MM.1S (cell line): ENCODE data around the gene KRT81.
"Not testable (repeated sequence)": the region's sequence is repeated elsewhere in the genome, so short reads cannot be mapped to it uniquely, and the experiment has no call there.

ENCODE experiments used
- DNase-seq: peaks from one replicate; pipeline ENCODE4 v3.0.0-alpha.2; 2015
- H2AFZ ChIP-seq: fragments of 300-600 bp; sonication (generic); 2 replicates; pipeline ENCODE4 v1.6.0; 2016; ENCODE audit warnings: antibody characterized with exemption, low read length
- H3F3A ChIP-seq: fragments of 300-600 bp; sonication (generic); 2 replicates; pipeline ENCODE4 v1.6.1; 2016; ENCODE audit warnings: mild to moderate bottlenecking, antibody characterized with exemption, low read length, moderate library complexity, mixed read lengths; ENCODE audit not compliant: insufficient read depth
- H3K27ac ChIP-seq: fragments of 300-600 bp; sonication (generic); 2 replicates; pipeline ENCODE4 v1.5.1; 2016; ENCODE audit warnings: mild to moderate bottlenecking, low read length
- H3K27me3 ChIP-seq: fragments of 300-600 bp; sonication (generic); replicated peaks from 2 replicates; pipeline ENCODE4 v1.6.0; 2016; ENCODE audit warnings: low read length; ENCODE audit not compliant: insufficient read depth
- H3K36me3 ChIP-seq: fragments of 300-600 bp; sonication (generic); replicated peaks from 2 replicates; pipeline ENCODE4 v1.6.1; 2016; ENCODE audit warnings: mild to moderate bottlenecking, low read length, mixed read lengths; ENCODE audit not compliant: insufficient read depth
- H3K4me1 ChIP-seq: fragments of 300-600 bp; sonication (generic); 2 replicates; pipeline ENCODE4 v1.6.1; 2016; ENCODE audit warnings: low read length, mixed read lengths
- H3K4me2 ChIP-seq: fragments of 300-600 bp; sonication (generic); 2 replicates; pipeline ENCODE4 v1.6.0; 2016; ENCODE audit warnings: low read depth, low read length
- H3K4me3 ChIP-seq: fragments of 300-600 bp; sonication (generic); 2 replicates; pipeline ENCODE4 v1.5.1; 2016; ENCODE audit warnings: low read length, mixed read lengths
- H3K79me2 ChIP-seq: fragments of 300-600 bp; sonication (generic); 2 replicates; pipeline ENCODE4 v1.6.1; 2016; ENCODE audit warnings: mixed run types, low read length, mixed read lengths
- H3K9ac ChIP-seq: fragments of 300-600 bp; sonication (generic); 2 replicates; pipeline ENCODE4 v1.6.1; 2016; ENCODE audit warnings: low read length, mixed read lengths
- H3K9me2 ChIP-seq: fragments of 300-600 bp; sonication (generic); replicated peaks from 2 replicates; pipeline ENCODE4 v1.6.1; 2016; ENCODE audit warnings: mild to moderate bottlenecking, low read length, mixed read lengths; ENCODE audit not compliant: insufficient read depth
- H3K9me3 ChIP-seq: fragments of 300-600 bp; sonication (generic); replicated peaks from 2 replicates; pipeline ENCODE4 v1.6.1; 2016; ENCODE audit warnings: mild to moderate bottlenecking, low read length, mixed read lengths; ENCODE audit not compliant: insufficient read depth
- H4K20me1 ChIP-seq: fragments of 300-600 bp; sonication (generic); 2 replicates; pipeline ENCODE4 v1.6.1; 2016; ENCODE audit warnings: mild to moderate bottlenecking, low read length, moderate library complexity, mixed read lengths; ENCODE audit not compliant: insufficient read depth
- EZH2 ChIP-seq: fragments of 300-600 bp; sonication (generic); optimal IDR thresholded peaks from 2 replicates; pipeline ENCODE3; 2017; ENCODE audit warnings: low read depth, mild to moderate bottlenecking, antibody characterized with exemption, low read length, mixed read lengths
- EZH2phosphoT487 ChIP-seq: fragments of 300-600 bp; sonication (generic); IDR thresholded peaks from 2 replicates; pipeline ENCODE4 v1.6.1; 2018; ENCODE audit warnings: antibody characterized with exemption, low read length
- TF ChIP-seq, protein P1 (sequence below): fragments of 300-600 bp; sonication (generic); IDR thresholded peaks from 2 replicates; pipeline ENCODE4 v1.5.1; 2016; ENCODE audit warnings: antibody characterized with exemption, low read length, mixed read lengths

Gene KRT81

GRCh38 chr12:52301721-52302120 lies 10.4 kb upstream of the KRT81 start:
- not testable (repeated sequence) for H4K20me1 ChIP-seq, H3K27ac ChIP-seq, H3K9me2 ChIP-seq, H3K9me3 ChIP-seq, H3K9ac ChIP-seq, DNase-seq, H3F3A ChIP-seq, H3K79me2 ChIP-seq, H3K4me3 ChIP-seq, H3K36me3 ChIP-seq, H2AFZ ChIP-seq, H3K4me2 ChIP-seq, H3K4me1 ChIP-seq
- peaks cover 12% of the 10 kb centered on the region for H3K27me3 ChIP-seq

DNA sequence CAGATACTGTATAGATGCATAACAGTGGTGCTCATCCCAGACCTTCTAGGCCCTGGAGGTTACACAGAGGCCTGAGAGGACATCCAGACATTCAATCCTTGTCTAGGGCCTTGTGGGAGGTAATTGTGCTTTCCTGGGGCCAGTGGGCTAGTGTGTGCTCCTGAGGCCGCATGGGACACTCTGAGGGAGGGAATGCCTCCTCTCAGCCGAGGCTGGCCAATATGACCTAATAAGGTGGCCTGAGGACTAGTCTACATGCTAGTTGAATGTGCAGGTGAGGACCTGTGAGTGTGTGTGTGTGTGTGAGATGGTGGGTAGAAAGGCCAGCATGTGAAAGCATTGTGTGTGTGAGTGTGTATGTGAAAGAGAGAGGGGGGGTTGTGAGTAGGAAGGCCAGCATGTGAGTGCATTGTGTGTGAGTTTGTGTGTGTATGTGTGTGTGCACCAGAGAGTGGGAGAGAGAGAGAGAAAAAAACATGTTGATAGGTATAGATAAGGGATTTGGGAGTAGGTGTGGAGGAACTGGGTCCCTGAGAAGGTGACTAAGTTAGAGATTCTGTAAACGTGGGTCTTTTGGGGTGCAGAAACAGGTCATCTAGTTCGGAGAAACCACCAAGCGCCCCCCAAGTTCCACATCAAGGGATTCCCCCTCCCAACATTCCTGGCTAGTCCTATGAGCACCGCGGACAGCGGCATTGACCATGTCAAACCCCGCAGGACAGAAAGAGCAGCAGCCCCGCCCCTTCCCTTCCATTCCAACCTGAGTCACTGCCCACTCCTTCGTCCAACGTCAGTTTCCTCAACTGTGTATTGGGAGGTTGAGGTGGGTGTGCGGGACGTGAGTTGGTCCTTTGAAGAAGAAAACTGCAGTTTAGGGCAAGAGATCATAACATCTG lies 9.7 kb upstream of the KRT81 start:
- H3K9ac ChIP-seq, result no peak overlapping the region
- peaks cover 6% of the 10 kb centered on the region; the same call in 1 of the 2 replicates for H3K27me3 ChIP-seq
- no peak for TF ChIP-seq EZH2
- TF ChIP-seq, protein P1, sequence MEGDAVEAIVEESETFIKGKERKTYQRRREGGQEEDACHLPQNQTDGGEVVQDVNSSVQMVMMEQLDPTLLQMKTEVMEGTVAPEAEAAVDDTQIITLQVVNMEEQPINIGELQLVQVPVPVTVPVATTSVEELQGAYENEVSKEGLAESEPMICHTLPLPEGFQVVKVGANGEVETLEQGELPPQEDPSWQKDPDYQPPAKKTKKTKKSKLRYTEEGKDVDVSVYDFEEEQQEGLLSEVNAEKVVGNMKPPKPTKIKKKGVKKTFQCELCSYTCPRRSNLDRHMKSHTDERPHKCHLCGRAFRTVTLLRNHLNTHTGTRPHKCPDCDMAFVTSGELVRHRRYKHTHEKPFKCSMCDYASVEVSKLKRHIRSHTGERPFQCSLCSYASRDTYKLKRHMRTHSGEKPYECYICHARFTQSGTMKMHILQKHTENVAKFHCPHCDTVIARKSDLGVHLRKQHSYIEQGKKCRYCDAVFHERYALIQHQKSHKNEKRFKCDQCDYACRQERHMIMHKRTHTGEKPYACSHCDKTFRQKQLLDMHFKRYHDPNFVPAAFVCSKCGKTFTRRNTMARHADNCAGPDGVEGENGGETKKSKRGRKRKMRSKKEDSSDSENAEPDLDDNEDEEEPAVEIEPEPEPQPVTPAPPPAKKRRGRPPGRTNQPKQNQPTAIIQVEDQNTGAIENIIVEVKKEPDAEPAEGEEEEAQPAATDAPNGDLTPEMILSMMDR, result no peak
- no peak for TF ChIP-seq EZH2phosphoT487
- no peaks in the 10 kb centered on the region for H4K20me1 ChIP-seq
- no peak overlapping the region for H2AFZ ChIP-seq
- no peaks in the 10 kb centered on the region for H3K9me3 ChIP-seq
- no peaks in the 10 kb centered on the region for H3K79me2 ChIP-seq
- no peak overlapping the region for H3K27ac ChIP-seq
- no peaks in the 10 kb centered on the region for H3K4me1 ChIP-seq
- H3K4me3 ChIP-seq, result no peak overlapping the region
- H3F3A ChIP-seq, result no peaks in the 10 kb centered on the region
- DNase-seq, result no peak
- no peak overlapping the region for H3K4me2 ChIP-seq
- no peaks in the 10 kb centered on the region for H3K36me3 ChIP-seq
- no peaks in the 10 kb centered on the region for H3K9me2 ChIP-seq

- H3K27me3 ChIP-seq, result peaks cover 6% of the 10 kb centered on the region; the same call in 1 of the 2 replicates
- no peak overlapping the region for H3K4me3 ChIP-seq
- H3F3A ChIP-seq, result no peaks in the 10 kb centered on the region
- TF ChIP-seq EZH2 (no peak), EZH2phosphoT487 (no peak)
- TF ChIP-seq, protein P1, result no peak
- H3K36me3 ChIP-seq, result no peaks in the 10 kb centered on the region
- DNase-seq, result no peak
- no peak overlapping the region for H3K4me2 ChIP-seq
- H4K20me1 ChIP-seq, result no peaks in the 10 kb centered on the region
- no peaks in the 10 kb centered on the region for H3K9me2 ChIP-seq
- no peak overlapping the region for H3K27ac ChIP-seq
- no peak overlapping the region for H3K9ac ChIP-seq
- no peaks in the 10 kb centered on the region for H3K79me2 ChIP-seq
- no peaks in the 10 kb centered on the region for H3K4me1 ChIP-seq
- no peaks in the 10 kb centered on the region for H3K9me3 ChIP-seq
- no peak overlapping the region for H2AFZ ChIP-seq
These were observed 7.4 kb upstream of the KRT81 start for GRCh38 chr12:52298677-52299190.
